HFFc6 (cell line): ENCODE data around the gene DNAJC5. TPM values are rescaled to one million over a fixed set of nuclear protein-coding genes. Genes with fewer than 3 reads are reported as not detected.
"Not testable (repeated sequence)": the region's sequence is repeated elsewhere in the genome, so short reads cannot be mapped to it uniquely, and the experiment has no call there.

Experiments
- DNase-seq: peaks from one replicate; pipeline ENCODE4 v3.0.0-alpha.2; 2018
- H3K27ac Mint-ChIP-seq: 2 replicates; pipeline ENCODE4 v1.8.0; 2020; ENCODE audit warnings: mild to moderate bottlenecking, mixed read lengths
- H3K27me3 Mint-ChIP-seq: 2 replicates; pipeline ENCODE4 v1.8.0; 2021; ENCODE audit warnings: mild to moderate bottlenecking, moderate library complexity, mixed read lengths; ENCODE audit not compliant: insufficient read depth
- H3K36me3 Mint-ChIP-seq: 2 replicates; pipeline ENCODE4 v1.8.0; 2021; ENCODE audit warnings: low read depth, mixed read lengths
- H3K4me1 Mint-ChIP-seq: 2 replicates; pipeline ENCODE4 v1.8.0; 2020; ENCODE audit warnings: low read depth, mixed read lengths
- H3K4me3 Mint-ChIP-seq: 2 replicates; pipeline ENCODE4 v1.8.0; 2020; ENCODE audit warnings: mild to moderate bottlenecking, moderate library complexity, mixed read lengths
- H3K9me3 Mint-ChIP-seq: 2 replicates; pipeline ENCODE4 v1.8.0; 2020; ENCODE audit warnings: mild to moderate bottlenecking, mixed read lengths
- total RNA-seq, 6 experiments: library from RNA; stranded (reverse); fragmentation: NEBNext Ultra II Directional; extraction: Animal tissue kit (Norgen Biotek cat#: 25700); gene quantifications; 2 replicates in 1 of 6; 3 replicates in 5 of 6; pipeline ENCODE4 v1.2.3, GENCODE V29; 2021
- TF ChIP-seq, protein P1 (sequence below): fragments of 200-600 bp; sonication (generic); IDR thresholded peaks from 2 replicates; pipeline ENCODE4 v1.5.0; 2021; ENCODE audit warnings: antibody characterized with exemption, mild to moderate bottlenecking

Gene DNAJC5
- total RNA-seq, 6 experiments from 2014 or later = 52.0 to 65.8 (median 56.2) TPM

DNA sequence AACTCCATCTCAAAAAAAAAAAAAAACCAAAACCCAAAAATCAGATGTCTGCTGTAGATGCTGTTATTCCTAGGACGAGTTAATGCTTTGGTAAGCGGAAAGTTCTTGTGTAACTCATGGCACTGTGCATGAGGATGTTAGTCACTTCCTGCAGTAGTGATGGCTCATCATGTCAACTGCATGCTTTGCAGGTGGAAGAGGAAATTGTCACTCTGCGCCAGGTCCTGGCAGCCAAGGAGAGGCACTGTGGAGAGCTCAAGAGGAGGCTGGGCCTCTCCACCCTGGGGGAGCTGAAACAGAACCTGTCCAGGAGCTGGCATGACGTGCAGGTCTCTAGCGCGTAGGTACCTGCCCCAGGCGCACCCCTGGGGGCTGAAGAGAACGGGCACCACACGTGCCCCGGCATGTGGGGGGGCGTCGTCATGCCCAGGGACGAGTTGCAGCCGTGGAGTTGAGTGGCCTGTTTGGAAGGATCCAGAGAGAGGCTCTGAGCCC, 21.4 kb upstream of the DNAJC5 start:
- H3K4me1 Mint-ChIP-seq = peaks cover 18% of the 10 kb centered on the region

DNA sequence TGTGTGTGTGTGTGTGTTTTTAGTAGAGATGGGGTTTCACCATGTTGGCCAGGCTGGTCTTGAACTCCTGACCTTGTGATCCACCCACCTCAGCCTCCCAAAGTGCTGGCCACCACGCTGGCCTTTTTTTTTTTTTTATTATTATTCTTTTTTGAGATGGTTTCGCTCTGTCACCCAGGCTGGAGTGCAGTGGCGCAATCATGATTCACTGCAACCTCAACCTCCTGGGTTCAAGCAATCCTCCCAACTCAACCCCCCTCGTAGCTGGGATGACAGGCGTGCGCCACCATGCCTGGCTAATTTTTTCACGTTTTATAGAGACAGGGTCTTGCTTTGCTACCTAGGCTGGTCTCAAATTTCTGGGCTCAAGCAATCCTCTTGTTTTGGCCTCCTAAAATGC, 20.7 kb upstream of the DNAJC5 start:
- DNase-seq, H3K27me3 Mint-ChIP-seq, H3K4me3 Mint-ChIP-seq, H3K9me3 Mint-ChIP-seq: not testable (repeated sequence)
- Mint-ChIP-seq H3K27ac (peak overlapping the region; percentile 29; the same call in 1 of the 2 replicates), H3K4me1 (peaks cover 18% of the 10 kb centered on the region), H3K36me3 (peaks cover 29% of the 10 kb centered on the region)

More for the DNA sequence above, 21.4 kb upstream of the DNAJC5 start:
- DNase-seq = peak; percentile 76
- H3K9me3 Mint-ChIP-seq = no peaks in the 10 kb centered on the region
- H3K4me3 Mint-ChIP-seq = no peak overlapping the region
- peaks cover 30% of the 10 kb centered on the region for H3K36me3 Mint-ChIP-seq
- TF ChIP-seq, protein P1, sequence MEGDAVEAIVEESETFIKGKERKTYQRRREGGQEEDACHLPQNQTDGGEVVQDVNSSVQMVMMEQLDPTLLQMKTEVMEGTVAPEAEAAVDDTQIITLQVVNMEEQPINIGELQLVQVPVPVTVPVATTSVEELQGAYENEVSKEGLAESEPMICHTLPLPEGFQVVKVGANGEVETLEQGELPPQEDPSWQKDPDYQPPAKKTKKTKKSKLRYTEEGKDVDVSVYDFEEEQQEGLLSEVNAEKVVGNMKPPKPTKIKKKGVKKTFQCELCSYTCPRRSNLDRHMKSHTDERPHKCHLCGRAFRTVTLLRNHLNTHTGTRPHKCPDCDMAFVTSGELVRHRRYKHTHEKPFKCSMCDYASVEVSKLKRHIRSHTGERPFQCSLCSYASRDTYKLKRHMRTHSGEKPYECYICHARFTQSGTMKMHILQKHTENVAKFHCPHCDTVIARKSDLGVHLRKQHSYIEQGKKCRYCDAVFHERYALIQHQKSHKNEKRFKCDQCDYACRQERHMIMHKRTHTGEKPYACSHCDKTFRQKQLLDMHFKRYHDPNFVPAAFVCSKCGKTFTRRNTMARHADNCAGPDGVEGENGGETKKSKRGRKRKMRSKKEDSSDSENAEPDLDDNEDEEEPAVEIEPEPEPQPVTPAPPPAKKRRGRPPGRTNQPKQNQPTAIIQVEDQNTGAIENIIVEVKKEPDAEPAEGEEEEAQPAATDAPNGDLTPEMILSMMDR = no peak
- H3K27ac Mint-ChIP-seq = peak overlapping the region; percentile 91
- peaks cover 3% of the 10 kb centered on the region for H3K27me3 Mint-ChIP-seq

GRCh38 chr20:63876489-63877036, 18.4 kb upstream of the DNAJC5 start:
- Mint-ChIP-seq H3K36me3 (peaks cover 25% of the 10 kb centered on the region), H3K4me1 (peaks cover 18% of the 10 kb centered on the region), H3K4me3 (no peak overlapping the region), H3K9me3 (no peaks in the 10 kb centered on the region), H3K27me3 (no peaks in the 10 kb centered on the region; the same call in none of the 2 replicates), H3K27ac (peak overlapping the region; percentile 8; the same call in 1 of the 2 replicates)
- DNase-seq = no peak
- TF ChIP-seq, protein P1 = no peak

- Mint-ChIP-seq H3K4me1 (peaks cover 9% of the 10 kb centered on the region), H3K36me3 (peaks cover 19% of the 10 kb centered on the region), H3K27ac (no peak overlapping the region), H3K27me3 (no peaks in the 10 kb centered on the region; the same call in none of the 2 replicates), H3K4me3 (no peak overlapping the region), H3K9me3 (no peaks in the 10 kb centered on the region)
- no peak for DNase-seq
- TF ChIP-seq, protein P1 = no peak
These were observed 17.0 kb upstream of the DNAJC5 start for GRCh38 chr20:63877755-63878470.

DNA sequence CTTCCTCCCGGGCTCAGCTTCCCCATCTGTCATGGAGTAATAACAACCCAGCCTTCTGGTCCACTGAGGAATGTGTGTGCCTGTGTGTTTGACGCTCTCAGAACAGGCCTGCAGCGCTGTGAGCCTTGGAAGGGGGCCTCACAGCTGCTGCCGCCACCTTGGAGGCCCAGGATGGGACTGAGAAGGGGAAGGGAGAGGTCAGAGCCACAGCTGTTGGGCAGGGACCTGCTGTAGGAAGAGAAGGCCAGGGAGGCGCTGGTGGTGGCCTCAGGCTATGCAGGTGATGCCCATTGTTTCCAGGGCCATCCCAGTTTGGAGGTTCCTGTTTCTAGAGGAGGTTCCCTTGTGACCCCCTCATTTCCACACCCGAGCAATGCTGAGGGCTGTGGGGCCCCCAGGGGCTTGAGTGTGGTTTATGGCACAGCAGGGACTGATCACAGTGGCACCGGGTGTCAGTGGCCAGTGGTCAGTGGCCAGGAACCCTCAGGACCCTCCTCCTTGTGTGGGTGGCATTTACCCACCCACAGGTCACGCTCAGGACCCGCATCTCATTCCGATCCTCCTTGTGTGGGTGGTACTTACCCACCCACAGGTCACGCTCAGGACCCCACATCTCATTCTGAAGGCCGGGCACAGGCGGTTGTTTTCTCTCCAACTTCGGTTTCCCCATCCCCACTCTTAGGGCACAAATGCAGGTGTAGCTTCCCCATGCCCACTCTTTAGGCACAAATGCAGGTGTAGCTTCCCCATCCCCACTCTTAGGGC, 15.8 kb upstream of the DNAJC5 start:
- Mint-ChIP-seq H3K4me1 (no peaks in the 10 kb centered on the region), H3K36me3 (peaks cover 10% of the 10 kb centered on the region), H3K27me3 (no peaks in the 10 kb centered on the region; the same call in 1 of the 2 replicates), H3K9me3 (no peaks in the 10 kb centered on the region), H3K27ac (no peak overlapping the region), H3K4me3 (no peak overlapping the region)
- TF ChIP-seq, protein P1 = no peak
- DNase-seq = no peak

DNA sequence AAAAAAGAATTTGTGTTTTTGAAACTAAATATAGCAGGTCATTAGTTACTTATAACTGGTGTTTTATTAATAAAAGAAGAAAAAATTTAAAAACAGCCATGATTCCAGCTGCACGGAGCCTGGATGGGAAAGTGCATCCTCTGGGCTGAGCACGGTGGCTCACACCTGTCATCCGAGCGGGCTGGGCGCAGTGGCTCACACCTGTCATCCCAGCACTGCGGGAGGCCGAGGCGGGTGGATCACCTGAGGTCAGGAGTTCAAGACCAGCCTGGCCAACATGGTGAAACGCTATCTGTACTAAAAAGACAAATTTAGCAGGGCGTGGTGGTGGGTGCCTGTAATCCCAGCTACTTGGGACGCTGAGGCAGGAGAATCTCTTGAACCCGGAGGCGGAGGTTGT, 14.0 kb upstream of the DNAJC5 start:
- H3K9me3 Mint-ChIP-seq, H3K4me3 Mint-ChIP-seq, H3K27ac Mint-ChIP-seq, H3K4me1 Mint-ChIP-seq, H3K27me3 Mint-ChIP-seq, DNase-seq: not testable (repeated sequence)
- H3K36me3 Mint-ChIP-seq = peaks cover 10% of the 10 kb centered on the region
